K562 (cell line): ENCODE results near the gene LENEP. TPM values are rescaled to one million over a fixed set of nuclear protein-coding genes. Genes with fewer than 3 reads are reported as not detected.
A peak's percentile ranks its signal among the peaks of the same experiment; 100 is the strongest.

Experiments
- ADNP ChIP-seq: fragments of 200-800 bp; sonication (Bioruptor generic); IDR thresholded peaks from 2 replicates; pipeline ENCODE4 v1.6.1; 2016; ENCODE audit warnings: missing genetic modification characterization, missing compliant biosample characterization
- CTCF ChIP-seq, 3 experiments: IDR thresholded peaks in 2 of 3; conservative IDR thresholded peaks in 1 of 3; 2 replicates each; pipeline ENCODE4 v1.5.1; 2011 to 2012; ENCODE audit warnings: low read length in 3 of 3, mild to moderate bottlenecking in 3 of 3, control low read depth in 2 of 3, improper control_type of control experiment in 1 of 3, inconsistent platforms in 1 of 3, low read depth in 1 of 3, mixed read lengths in 1 of 3, moderate library complexity in 1 of 3; ENCODE audit not compliant: insufficient read depth in 2 of 3
- GABPB1 ChIP-seq: sonication (generic); formaldehyde crosslinking; IDR thresholded peaks from 2 replicates; pipeline ENCODE4 v1.8.0; 2022; ENCODE audit warnings: mild to moderate bottlenecking, missing genetic modification reagents
- GMEB1 ChIP-seq: fragments of 250-450 bp; sonication (Bioruptor Pico); IDR thresholded peaks from 2 replicates; pipeline ENCODE4 v1.4.0; 2020; ENCODE audit warnings: mild to moderate bottlenecking
- HMGXB4 ChIP-seq: sonication (generic); formaldehyde crosslinking; IDR thresholded peaks from 2 replicates; pipeline ENCODE4 v1.8.1; 2023; ENCODE audit warnings: mild to moderate bottlenecking, missing genetic modification reagents
- IRF2 ChIP-seq: sonication (generic); formaldehyde crosslinking; IDR thresholded peaks from 2 replicates; pipeline ENCODE4 v1.8.1; 2022; ENCODE audit warnings: mild to moderate bottlenecking, missing genetic modification reagents
- KAT7 ChIP-seq: sonication (generic); formaldehyde crosslinking; IDR thresholded peaks from 2 replicates; pipeline ENCODE4 v1.8.0; 2022; ENCODE audit warnings: missing genetic modification reagents, mild to moderate bottlenecking, borderline replicate concordance
- SMAD2 ChIP-seq: fragments of 150-350 bp; IDR thresholded peaks from 2 replicates; pipeline ENCODE4 v1.6.1; 2014; ENCODE audit warnings: low read depth, mild to moderate bottlenecking, low read length
- ZFP91 ChIP-seq: sonication (generic); formaldehyde crosslinking; IDR thresholded peaks from 2 replicates; pipeline ENCODE4 v1.8.0; 2022; ENCODE audit warnings: mild to moderate bottlenecking, missing genetic modification reagents
- polyA plus RNA-seq, 8 experiments: library from polyadenylated mRNA; depleted of rRNA in 4 of 8; stranded (reverse) in 5 of 8; unstranded in 3 of 8; fragments of >200 nt; fragmentation: Nextera tagmentation in 2 of 8; fragmentation: Illumina TruSeq in 1 of 8; extraction: Ambion mirVana in 2 of 8; extraction: Trizol in 1 of 8; gene quantifications; 2 replicates each; pipeline versions ENCODE4 v1.2.1 to v1.2.3, GENCODE V29; 2011 to 2014; ENCODE audit warnings: inconsistent platforms in 1 of 8, missing spikeins in 1 of 8
- total RNA-seq, 7 experiments: library from RNA; depleted of rRNA in 6 of 7; stranded (reverse); fragments of >200 nt in 6 of 7; fragmentation: Illumina TruSeq in 2 of 7; extraction: Trizol in 2 of 7; gene quantifications; 2 replicates each; pipeline versions ENCODE4 v1.2.1 to v1.2.3, GENCODE V29; 2011 to 2021; ENCODE audit warnings: low replicate concordance in 1 of 7
- TF ChIP-seq, protein P1 (sequence below): sonication (generic); formaldehyde crosslinking; IDR thresholded peaks from 2 replicates; pipeline ENCODE4 v1.8.0; 2023; ENCODE audit warnings: mild to moderate bottlenecking, missing genetic modification reagents
- TF ChIP-seq, protein P2 (sequence below), 2 experiments: fragments of 450-650 bp; conservative IDR thresholded peaks; 2 replicates each; pipeline ENCODE4 v1.6.1; 2017; ENCODE audit warnings: mild to moderate bottlenecking in 2 of 2, moderate library complexity in 2 of 2
- TF ChIP-seq, protein P3 (sequence below): fragments of 450-650 bp; IDR thresholded peaks from 2 replicates; pipeline ENCODE4 v1.6.1; 2016; ENCODE audit warnings: borderline replicate concordance

LENEP gene
- total and polyA plus RNA-seq, 9 of the 15 experiments (the other 6 are each of a cell fraction or from before 2014, with no cell fraction given), result 0.23 to 0.87 (median 0.67) TPM; not detected in 5

DNA sequence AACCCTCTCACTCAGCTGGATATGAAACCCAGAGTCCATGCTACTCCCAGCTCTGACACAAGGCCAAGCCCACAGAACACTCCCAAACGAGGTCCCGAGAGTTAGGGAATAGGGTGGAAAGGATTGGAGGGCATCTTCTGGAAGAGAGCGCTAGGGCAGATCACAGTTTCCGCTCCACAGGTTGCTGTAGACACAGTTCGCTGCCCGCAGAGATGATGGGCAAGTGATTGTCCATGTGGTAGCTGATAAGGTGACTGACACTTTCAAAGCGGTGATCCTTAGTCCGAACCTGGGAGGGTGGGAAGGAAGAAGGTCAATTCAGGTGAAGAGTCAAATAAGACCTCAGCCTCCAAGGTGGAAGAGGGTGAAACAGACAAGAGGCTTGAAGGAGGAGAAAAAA lies 29.7 kb upstream of the LENEP start (continued):
- TF ChIP-seq, protein P1, sequence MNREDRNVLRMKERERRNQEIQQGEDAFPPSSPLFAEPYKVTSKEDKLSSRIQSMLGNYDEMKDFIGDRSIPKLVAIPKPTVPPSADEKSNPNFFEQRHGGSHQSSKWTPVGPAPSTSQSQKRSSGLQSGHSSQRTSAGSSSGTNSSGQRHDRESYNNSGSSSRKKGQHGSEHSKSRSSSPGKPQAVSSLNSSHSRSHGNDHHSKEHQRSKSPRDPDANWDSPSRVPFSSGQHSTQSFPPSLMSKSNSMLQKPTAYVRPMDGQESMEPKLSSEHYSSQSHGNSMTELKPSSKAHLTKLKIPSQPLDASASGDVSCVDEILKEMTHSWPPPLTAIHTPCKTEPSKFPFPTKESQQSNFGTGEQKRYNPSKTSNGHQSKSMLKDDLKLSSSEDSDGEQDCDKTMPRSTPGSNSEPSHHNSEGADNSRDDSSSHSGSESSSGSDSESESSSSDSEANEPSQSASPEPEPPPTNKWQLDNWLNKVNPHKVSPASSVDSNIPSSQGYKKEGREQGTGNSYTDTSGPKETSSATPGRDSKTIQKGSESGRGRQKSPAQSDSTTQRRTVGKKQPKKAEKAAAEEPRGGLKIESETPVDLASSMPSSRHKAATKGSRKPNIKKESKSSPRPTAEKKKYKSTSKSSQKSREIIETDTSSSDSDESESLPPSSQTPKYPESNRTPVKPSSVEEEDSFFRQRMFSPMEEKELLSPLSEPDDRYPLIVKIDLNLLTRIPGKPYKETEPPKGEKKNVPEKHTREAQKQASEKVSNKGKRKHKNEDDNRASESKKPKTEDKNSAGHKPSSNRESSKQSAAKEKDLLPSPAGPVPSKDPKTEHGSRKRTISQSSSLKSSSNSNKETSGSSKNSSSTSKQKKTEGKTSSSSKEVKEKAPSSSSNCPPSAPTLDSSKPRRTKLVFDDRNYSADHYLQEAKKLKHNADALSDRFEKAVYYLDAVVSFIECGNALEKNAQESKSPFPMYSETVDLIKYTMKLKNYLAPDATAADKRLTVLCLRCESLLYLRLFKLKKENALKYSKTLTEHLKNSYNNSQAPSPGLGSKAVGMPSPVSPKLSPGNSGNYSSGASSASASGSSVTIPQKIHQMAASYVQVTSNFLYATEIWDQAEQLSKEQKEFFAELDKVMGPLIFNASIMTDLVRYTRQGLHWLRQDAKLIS (CRISPR knock-in tag), result no peak
- no peak for TF ChIP-seq SMAD2
- no peak for TF ChIP-seq GABPB1 (CRISPR knock-in tag)
- no peak for TF ChIP-seq KAT7 (CRISPR knock-in tag)
- no peak for TF ChIP-seq GMEB1
- TF ChIP-seq, protein P2, sequence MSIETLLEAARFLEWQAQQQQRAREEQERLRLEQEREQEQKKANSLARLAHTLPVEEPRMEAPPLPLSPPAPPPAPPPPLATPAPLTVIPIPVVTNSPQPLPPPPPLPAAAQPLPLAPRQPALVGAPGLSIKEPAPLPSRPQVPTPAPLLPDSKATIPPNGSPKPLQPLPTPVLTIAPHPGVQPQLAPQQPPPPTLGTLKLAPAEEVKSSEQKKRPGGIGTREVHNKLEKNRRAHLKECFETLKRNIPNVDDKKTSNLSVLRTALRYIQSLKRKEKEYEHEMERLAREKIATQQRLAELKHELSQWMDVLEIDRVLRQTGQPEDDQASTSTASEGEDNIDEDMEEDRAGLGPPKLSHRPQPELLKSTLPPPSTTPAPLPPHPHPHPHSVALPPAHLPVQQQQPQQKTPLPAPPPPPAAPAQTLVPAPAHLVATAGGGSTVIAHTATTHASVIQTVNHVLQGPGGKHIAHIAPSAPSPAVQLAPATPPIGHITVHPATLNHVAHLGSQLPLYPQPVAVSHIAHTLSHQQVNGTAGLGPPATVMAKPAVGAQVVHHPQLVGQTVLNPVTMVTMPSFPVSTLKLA (conservative IDR thresholded peaks at IDR 0.05), result peak in 1 of 2 experiments; percentile 42; a peak in 2 of 4 replicates
- no peak for TF ChIP-seq HMGXB4 (CRISPR knock-in tag)
- no peak for TF ChIP-seq CTCF (IDR thresholded peaks at IDR 0.05 in 2 of 3, conservative IDR thresholded peaks at IDR 0.05 in 1 of 3; ENCODE audit: insufficient read depth in 2 of 3, low read depth in 1 of 3, low read length in 3 of 3)
- TF ChIP-seq ZFP91 (CRISPR knock-in tag), result no peak
- no peak for TF ChIP-seq ADNP (tag)
- TF ChIP-seq, protein P3, sequence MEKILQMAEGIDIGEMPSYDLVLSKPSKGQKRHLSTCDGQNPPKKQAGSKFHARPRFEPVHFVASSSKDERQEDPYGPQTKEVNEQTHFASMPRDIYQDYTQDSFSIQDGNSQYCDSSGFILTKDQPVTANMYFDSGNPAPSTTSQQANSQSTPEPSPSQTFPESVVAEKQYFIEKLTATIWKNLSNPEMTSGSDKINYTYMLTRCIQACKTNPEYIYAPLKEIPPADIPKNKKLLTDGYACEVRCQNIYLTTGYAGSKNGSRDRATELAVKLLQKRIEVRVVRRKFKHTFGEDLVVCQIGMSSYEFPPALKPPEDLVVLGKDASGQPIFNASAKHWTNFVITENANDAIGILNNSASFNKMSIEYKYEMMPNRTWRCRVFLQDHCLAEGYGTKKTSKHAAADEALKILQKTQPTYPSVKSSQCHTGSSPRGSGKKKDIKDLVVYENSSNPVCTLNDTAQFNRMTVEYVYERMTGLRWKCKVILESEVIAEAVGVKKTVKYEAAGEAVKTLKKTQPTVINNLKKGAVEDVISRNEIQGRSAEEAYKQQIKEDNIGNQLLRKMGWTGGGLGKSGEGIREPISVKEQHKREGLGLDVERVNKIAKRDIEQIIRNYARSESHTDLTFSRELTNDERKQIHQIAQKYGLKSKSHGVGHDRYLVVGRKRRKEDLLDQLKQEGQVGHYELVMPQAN, result no peak
- TF ChIP-seq IRF2, result no peak
